Measurements from ENCODE around the gene CAVIN3. TPM values are rescaled to one million over a fixed set of nuclear protein-coding genes. Genes with fewer than 3 reads are reported as not detected.

The CAVIN3 gene
- total and polyA plus RNA-seq, 2 donors (not counting 3 experiments of a cell fraction or from before 2014, with no cell fraction given), result 153 to 241 TPM

DNA sequence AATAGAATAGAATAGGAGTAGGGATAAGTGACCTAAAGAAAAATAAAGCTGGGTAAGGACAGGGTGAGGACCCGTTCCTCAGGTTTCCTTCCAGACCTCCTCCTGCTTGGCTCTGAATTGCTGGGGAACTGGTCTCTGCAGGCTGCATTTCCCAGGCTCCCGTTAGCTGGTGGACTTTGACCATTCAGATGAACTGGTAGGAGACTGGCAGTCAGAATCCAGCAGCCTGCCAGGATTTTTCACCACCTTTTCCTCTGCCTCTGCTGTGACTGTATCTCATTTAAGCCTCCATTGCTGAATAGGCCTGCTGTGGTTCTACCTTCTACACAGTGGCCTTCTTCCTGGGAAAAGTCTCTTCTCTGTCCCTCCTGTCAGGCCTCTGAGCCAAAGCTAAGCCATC, 45.4 kb upstream of the CAVIN3 start:
- Histone ChIP-seq H3K27ac (ENCODE audit: insufficient read depth, low read depth, low read length) (no peak overlapping the region), H3K9me3 (replicated peaks; ENCODE audit: control insufficient read depth, insufficient read depth, low read length) (no peaks in the 10 kb centered on the region), H3K4me2 (ENCODE audit: insufficient read depth, low read length) (no peak overlapping the region), H3K4me1 (ENCODE audit: control insufficient read depth, extremely low read depth, insufficient read depth, low read length) (no peaks in the 10 kb centered on the region), H3K9me1 (replicated peaks; ENCODE audit: control insufficient read depth, extremely low read depth, insufficient read depth, low read length) (no peaks in the 10 kb centered on the region), H3K27me3 (ENCODE audit: control insufficient read depth in 2 of 2, insufficient read depth in 2 of 2, low read length in 2 of 2) (no peaks in the 10 kb centered on the region), H3K36me3 (ENCODE audit: control insufficient read depth in 2 of 2, extremely low read depth in 1 of 2, insufficient read depth in 2 of 2, low read length in 2 of 2) (no peaks in the 10 kb centered on the region), H3K9ac (replicated peaks; ENCODE audit: extremely low read depth, insufficient read depth, low read length) (no peak overlapping the region), H2AFZ (ENCODE audit: low read depth, low read length) (no peak overlapping the region), H4K20me1 (replicated peaks; ENCODE audit: control insufficient read depth, extremely low read depth, insufficient read depth, low read length) (no peaks in the 10 kb centered on the region), H3K4me3 (replicated peaks in 1 of 3; ENCODE audit: insufficient read depth in 1 of 3, low read depth in 1 of 3, low read length in 3 of 3) (no peak overlapping the region), H3K79me2 (ENCODE audit: control insufficient read depth, insufficient read depth, low read length) (no peaks in the 10 kb centered on the region)
- BruUV-seq (replicated peaks), result no TSS peak
- no peak for FAIRE-seq
- dilution Hi-C loops (cut with MboI; ENCODE audit: extremely low pct_ligation_motif_present, low sequenced_read_pairs) (no loop called here), intact Hi-C loops (cut with micrococcal nuclease) (no loop called here)
- ChIA-PET POLR2A (no interaction called here), CTCF (interaction anchor here (1.0 to 4.5 kb wide), 4 partner anchors 11 to 373 kb away, joined by 3 to 140 read pairs (median 42); no protein-coding TSS in a partner anchor)
- no peak for DNase-seq (ENCODE audit: low read depth, low spot score)
- TF ChIP-seq GATA2 (IDR thresholded peaks at IDR 0.05; ENCODE audit: insufficient read depth, insufficient read length, low read depth, low read length) (no peak), FOS (IDR thresholded peaks at IDR 0.05; ENCODE audit: borderline replicate concordance, insufficient read depth, low read length) (no peak), MYC (IDR thresholded peaks at IDR 0.05; ENCODE audit: low read depth, low read length) (no peak), POLR2A (IDR thresholded peaks at IDR 0.05; ENCODE audit: low read depth, low read length) (no peak), POLR2AphosphoS5 (IDR thresholded peaks at IDR 0.05; ENCODE audit: insufficient read depth, low read depth, low read length) (no peak), JUN (IDR thresholded peaks at IDR 0.05; ENCODE audit: borderline replicate concordance, insufficient read depth, insufficient read length, low read depth) (no peak), EZH2 (IDR thresholded peaks at IDR 0.05; ENCODE audit: borderline replicate concordance, low read depth, low read length, severe bottlenecking) (no peak)
- TF ChIP-seq, protein P1, sequence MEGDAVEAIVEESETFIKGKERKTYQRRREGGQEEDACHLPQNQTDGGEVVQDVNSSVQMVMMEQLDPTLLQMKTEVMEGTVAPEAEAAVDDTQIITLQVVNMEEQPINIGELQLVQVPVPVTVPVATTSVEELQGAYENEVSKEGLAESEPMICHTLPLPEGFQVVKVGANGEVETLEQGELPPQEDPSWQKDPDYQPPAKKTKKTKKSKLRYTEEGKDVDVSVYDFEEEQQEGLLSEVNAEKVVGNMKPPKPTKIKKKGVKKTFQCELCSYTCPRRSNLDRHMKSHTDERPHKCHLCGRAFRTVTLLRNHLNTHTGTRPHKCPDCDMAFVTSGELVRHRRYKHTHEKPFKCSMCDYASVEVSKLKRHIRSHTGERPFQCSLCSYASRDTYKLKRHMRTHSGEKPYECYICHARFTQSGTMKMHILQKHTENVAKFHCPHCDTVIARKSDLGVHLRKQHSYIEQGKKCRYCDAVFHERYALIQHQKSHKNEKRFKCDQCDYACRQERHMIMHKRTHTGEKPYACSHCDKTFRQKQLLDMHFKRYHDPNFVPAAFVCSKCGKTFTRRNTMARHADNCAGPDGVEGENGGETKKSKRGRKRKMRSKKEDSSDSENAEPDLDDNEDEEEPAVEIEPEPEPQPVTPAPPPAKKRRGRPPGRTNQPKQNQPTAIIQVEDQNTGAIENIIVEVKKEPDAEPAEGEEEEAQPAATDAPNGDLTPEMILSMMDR (IDR thresholded peaks at IDR 0.05; ENCODE audit: extremely low read depth in 1 of 2, insufficient read depth in 1 of 2, low read depth in 1 of 2, low read length in 2 of 2), result no peak
- TF ChIP-seq, protein P2, sequence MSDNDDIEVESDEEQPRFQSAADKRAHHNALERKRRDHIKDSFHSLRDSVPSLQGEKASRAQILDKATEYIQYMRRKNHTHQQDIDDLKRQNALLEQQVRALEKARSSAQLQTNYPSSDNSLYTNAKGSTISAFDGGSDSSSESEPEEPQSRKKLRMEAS (IDR thresholded peaks at IDR 0.05; ENCODE audit: insufficient read depth, insufficient read length), result no peak
